ENCODE data around the gene TPST2. TPM values are rescaled to one million over a fixed set of nuclear protein-coding genes. Genes with fewer than 3 reads are reported as not detected.

Gene TPST2
- total RNA-seq, 1 experiment from 2014 or later = 11.8 TPM

DNA sequence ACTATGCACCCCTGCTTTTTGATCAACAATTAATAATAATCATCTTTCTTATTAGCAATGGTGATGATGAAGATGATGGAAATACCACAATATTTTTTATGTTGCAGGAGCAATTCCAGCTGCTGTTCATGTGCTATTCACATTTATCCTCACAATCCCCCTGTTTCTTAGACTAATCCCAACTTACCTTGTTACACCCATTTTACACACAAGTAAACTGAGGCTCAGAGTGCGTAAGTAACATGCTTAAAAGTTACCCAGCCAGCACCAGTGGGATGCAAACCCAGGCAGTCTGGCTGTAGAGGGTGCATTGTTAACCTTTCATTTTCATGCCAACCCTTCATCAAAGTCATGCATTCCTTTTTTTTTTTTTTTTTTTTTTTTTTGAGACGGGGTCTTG lies 30.3 kb upstream of the TPST2 start (continued):
- TF ChIP-seq TCF7L2 (IDR thresholded peaks at IDR 0.05; ENCODE audit: borderline replicate concordance, extremely low read depth, insufficient read depth, insufficient read length) = no peak
- TF ChIP-seq, protein P1, sequence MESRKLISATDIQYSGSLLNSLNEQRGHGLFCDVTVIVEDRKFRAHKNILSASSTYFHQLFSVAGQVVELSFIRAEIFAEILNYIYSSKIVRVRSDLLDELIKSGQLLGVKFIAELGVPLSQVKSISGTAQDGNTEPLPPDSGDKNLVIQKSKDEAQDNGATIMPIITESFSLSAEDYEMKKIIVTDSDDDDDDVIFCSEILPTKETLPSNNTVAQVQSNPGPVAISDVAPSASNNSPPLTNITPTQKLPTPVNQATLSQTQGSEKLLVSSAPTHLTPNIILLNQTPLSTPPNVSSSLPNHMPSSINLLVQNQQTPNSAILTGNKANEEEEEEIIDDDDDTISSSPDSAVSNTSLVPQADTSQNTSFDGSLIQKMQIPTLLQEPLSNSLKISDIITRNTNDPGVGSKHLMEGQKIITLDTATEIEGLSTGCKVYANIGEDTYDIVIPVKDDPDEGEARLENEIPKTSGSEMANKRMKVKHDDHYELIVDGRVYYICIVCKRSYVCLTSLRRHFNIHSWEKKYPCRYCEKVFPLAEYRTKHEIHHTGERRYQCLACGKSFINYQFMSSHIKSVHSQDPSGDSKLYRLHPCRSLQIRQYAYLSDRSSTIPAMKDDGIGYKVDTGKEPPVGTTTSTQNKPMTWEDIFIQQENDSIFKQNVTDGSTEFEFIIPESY (IDR thresholded peaks at IDR 0.05; ENCODE audit: extremely low read depth, insufficient replicate concordance, low read length) = no peak

GRCh38 chr22:26619510-26619909 lies 29.6 kb upstream of the TPST2 start:
- H3K36me3 ChIP-seq (ENCODE audit: control insufficient read depth in 1 of 2, insufficient read depth in 2 of 2, low read length in 2 of 2) = no peaks in the 10 kb centered on the region
- H3K4me1 ChIP-seq (ENCODE audit: control insufficient read depth in 1 of 2, insufficient read depth in 2 of 2, low read length in 2 of 2) = no peaks in the 10 kb centered on the region
- no peaks in the 10 kb centered on the region for H3K27me3 ChIP-seq (ENCODE audit: insufficient read depth, low read length)
- no peaks in the 10 kb centered on the region for H3K79me2 ChIP-seq (ENCODE audit: insufficient read depth, low read length)
- no peak for DNase-seq (ENCODE audit: low read depth, low spot score)
- no peak for ATAC-seq
- H3K9me3 ChIP-seq (ENCODE audit: control insufficient read depth in 1 of 2, insufficient read depth in 1 of 2, low read depth in 1 of 2, low read length in 2 of 2) = no peaks in the 10 kb centered on the region
- H3K9ac ChIP-seq (ENCODE audit: low read length) = no peak overlapping the region
- no TSS peak for BruUV-seq (replicated peaks)
- no peak overlapping the region for H2AFZ ChIP-seq (ENCODE audit: low read depth, low read length, poor library complexity, severe bottlenecking)
- no peak overlapping the region for H3K4me2 ChIP-seq (ENCODE audit: low read length)
- H3K27ac ChIP-seq (ENCODE audit: low read depth, low read length) = no peak overlapping the region
- RAD21 ChIA-PET (ENCODE audit: low non-redundant PET in 1 of 2, low total read pairs in 2 of 2, uncharacterized antibody in 2 of 2, unreplicated experiment in 2 of 2) = no interaction called here
- H3K9me2 ChIP-seq (ENCODE audit: insufficient read depth) = no peaks in the 10 kb centered on the region
- POLR2A ChIA-PET = no interaction called here
- TF ChIP-seq, protein P1 (IDR thresholded peaks at IDR 0.05; ENCODE audit: extremely low read depth, insufficient replicate concordance, low read length) = no peak
- TF ChIP-seq CEBPB (IDR thresholded peaks at IDR 0.05; ENCODE audit: low read depth) = no peak
- no peak for TF ChIP-seq RAD21 (IDR thresholded peaks at IDR 0.05; ENCODE audit: low read depth)
- TF ChIP-seq ELF1 (IDR thresholded peaks at IDR 0.05; ENCODE audit: borderline replicate concordance, low read depth) = no peak
- TF ChIP-seq ZNF274 (IDR thresholded peaks at IDR 0.05; ENCODE audit: low read depth, low read length) = no peak
- no peak for TF ChIP-seq REST (IDR thresholded peaks at IDR 0.05; ENCODE audit: low read depth)
- TF ChIP-seq EGR1 (IDR thresholded peaks at IDR 0.05; ENCODE audit: low read depth) = no peak
- CTCF ChIA-PET = no interaction called here
- intact Hi-C loops (cut with micrococcal nuclease) = no loop called here
- no peak overlapping the region for H3K4me3 ChIP-seq (replicated peaks in 1 of 2; ENCODE audit: low read depth in 1 of 2, low read length in 2 of 2)
- no peaks in the 10 kb centered on the region for H4K20me1 ChIP-seq (ENCODE audit: insufficient read depth)

Measured in HCT116 (cell line).